Measurements from ENCODE around the gene MPP3.

MPP3 gene

GRCh38 chr17:43831633-43832032, 1.3 kb downstream of the MPP3 start:
- DNase-seq (ENCODE audit: low read depth) = no peak

GRCh38 chr17:43830510-43831140, 2.3 kb downstream of the MPP3 start:
- DNase-seq (ENCODE audit: low read depth) = no peak

- no peak for DNase-seq (ENCODE audit: low read depth)
These were observed 3.2 kb downstream of the MPP3 start for GRCh38 chr17:43829738-43830137.

DNA sequence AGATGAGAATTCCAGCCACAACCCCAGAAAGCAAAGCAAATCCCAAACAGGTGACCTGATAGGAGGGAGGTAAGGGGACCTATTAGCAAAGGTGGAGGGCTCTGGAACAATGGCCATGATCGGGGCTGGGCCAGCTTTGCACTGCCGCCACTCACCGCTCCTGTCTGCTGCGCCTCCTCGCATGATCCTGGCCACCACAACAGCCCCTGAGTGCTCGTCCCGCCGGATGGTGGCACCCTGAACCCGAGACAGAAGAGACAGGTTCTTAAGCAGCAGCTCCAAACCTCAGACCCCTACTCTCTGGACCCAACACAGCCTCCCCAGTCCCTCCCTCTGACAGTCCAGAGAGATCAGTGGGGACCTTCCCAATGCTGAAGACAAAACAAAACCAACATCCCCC, 5.3 kb downstream of the MPP3 start:
- DNase-seq (ENCODE audit: low read depth) = no peak

DNA sequence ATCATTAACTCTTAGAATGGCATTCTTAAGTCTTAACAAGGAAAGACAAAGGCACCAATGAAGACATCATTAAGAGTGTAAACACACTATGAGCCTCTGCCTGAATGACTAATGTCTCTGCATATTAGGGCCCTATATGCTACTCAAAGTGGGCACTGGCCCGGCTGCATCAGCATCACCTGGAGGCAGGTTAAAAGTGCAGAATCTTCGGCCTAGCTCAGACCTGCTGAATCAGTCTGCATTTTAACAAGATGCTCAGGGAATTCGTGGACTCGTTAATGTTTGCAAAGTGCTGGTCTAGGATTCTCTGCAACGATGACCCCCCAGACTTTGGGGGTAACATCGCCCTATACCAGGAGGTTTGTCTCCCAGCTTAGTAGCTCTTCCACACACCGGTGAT, 6.7 kb downstream of the MPP3 start:
- DNase-seq (ENCODE audit: low read depth) = no peak

- DNase-seq (ENCODE audit: low read depth) = no peak
These were observed 7.4 kb downstream of the MPP3 start for GRCh38 chr17:43825567-43825966.

DNA sequence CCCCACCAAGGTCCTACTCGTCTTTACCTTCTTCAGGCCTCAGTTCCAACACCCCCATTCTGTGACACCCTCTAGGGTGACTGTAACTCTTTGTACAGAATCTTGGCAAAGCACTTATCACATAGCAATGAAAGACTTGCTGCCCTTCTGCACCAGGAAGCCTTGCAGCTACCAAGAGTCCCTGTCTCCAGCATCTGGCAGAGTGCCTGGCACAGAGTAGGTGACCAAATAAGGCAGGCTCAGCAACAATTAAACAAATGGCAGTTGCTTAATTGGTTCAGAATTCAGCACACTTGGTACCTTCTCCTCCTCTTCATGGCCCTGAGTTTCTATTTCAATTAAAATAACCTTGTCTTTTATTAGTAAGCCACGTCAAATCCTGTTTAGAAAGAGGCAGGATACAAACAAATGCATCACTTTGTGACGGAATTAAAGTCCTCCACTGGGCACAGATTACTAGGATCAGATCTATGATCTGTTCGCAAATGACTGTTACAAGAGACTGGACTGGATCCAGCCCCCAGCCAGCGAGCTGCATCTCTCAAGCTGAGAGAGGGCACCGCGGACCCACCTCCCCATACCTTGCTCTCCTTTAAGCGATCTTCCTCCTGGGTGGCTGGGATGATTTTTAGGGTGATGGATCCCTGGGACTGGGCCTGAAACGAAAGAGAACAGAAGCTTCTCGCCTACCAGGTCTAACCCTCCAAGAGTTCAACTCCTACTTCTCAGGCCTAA, 9.4 kb downstream of the MPP3 start:
- DNase-seq (ENCODE audit: low read depth) = no peak

DNA sequence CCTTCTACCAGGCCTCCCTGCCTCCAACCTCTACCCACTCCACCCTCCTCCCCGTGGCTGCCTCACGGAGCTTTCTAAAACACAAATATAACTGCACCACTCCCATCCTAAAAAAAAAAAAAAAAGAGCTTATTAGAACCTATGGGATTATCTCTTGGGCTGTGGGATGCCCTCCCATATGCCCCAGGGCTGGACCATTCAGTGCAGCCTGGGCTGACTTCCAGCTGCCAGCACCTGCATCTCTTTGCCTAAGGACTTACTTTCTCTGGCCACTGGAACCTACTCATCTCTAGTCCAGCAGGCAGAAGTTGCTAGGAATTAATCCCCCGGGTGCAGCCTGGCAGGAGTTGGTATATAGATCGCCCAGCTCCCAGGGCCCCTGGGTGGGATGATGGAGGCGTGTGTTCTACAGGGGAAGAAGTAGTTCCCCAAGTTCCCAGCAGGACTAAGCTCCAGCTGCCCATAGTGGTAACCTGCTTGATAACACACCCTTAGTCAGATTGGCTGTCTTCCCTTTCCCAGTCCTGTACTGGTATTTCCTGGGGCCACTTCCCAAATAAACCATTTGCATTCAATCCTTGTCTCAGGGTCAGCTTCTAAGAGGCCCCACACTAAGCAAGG, 10.3 kb downstream of the MPP3 start:
- no peak for DNase-seq (ENCODE audit: low read depth)

DNA sequence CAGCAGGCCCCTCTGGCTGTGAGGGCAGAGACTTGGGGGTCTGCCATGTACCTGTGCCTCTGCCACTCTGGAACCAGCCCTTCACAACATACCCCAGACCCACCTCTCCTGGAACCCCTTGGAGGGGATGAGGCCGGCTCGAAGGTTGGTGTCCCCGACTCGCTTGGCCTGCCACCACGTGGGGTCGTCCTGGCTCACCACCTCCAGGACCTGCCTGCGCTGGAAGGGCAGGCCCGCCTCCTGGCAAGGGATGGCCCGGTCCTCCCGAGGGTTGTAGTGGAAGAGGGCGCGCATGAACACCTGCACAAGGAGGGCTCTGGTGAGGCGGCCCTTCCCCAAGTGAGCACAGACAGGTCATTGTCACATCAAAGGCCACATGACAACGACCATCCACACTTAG, 12.2 kb downstream of the MPP3 start:
- no peak for DNase-seq (ENCODE audit: low read depth)

GRCh38 chr17:43818966-43819365, 14.0 kb downstream of the MPP3 start:
- no peak for DNase-seq (ENCODE audit: low read depth)

DNA sequence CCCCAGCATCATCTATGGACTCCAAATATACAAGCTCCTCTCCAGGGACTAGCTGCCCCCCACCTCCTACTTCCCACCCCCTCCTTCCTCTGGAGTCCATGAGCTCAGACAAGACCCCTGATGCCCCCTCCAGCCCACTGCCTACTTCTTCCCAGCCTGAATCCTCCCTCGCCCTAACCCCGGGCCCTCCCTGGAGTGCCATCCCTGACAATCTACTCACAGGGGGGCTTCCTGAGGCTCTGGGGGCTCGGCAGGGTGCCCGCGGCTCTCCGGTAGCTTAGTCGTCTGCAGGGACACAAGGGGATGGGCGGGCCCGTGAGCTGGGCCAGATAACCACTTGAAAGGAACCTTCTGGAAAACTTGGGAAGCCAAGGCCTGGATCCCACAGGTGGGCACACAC, 15.1 kb downstream of the MPP3 start:
- DNase-seq (ENCODE audit: low read depth) = no peak

- no peak for DNase-seq (ENCODE audit: low read depth)
These were observed 16.3 kb downstream of the MPP3 start for GRCh38 chr17:43816336-43817320.

DNA sequence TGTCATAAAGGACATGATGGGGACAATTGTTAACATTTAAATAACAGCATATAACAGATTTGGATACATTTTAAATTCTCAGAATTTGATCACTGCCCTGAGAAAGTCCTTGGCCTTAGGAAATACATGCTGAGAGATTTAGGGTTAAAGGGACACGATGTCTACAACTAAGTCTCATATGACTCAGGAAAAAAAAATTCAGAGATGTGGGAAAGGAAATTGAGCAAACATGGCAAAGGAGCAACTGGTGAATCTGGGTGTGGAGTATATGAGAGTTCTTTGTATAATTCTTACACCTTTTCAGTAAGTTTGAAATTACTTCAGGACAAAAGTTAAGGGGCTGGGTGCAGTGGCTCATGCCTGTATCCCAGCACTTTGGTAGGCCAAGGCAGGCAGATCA, 18.2 kb downstream of the MPP3 start:
- DNase-seq (ENCODE audit: low read depth) = no peak

DNA sequence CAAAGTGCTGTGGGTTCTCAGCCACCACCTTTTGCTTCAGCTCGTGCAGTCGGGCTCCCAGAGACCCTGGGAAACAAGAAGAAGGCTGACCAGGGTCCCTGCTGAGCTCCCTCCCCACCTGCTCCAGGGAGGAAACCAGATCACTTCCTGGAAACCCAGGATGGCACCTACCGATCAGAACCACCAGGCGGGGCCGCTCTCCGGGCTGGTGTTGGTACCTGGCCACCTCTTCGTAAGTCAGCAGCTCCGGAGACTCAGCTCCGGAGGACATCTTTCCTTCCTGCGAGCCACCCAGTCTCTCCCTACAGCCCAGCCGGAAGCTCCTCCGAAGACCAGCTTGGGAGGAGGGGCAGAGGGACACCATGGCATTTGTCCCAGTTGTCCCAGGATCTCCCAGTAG, 18.9 kb downstream of the MPP3 start:
- DNase-seq (ENCODE audit: low read depth) = no peak

DNA sequence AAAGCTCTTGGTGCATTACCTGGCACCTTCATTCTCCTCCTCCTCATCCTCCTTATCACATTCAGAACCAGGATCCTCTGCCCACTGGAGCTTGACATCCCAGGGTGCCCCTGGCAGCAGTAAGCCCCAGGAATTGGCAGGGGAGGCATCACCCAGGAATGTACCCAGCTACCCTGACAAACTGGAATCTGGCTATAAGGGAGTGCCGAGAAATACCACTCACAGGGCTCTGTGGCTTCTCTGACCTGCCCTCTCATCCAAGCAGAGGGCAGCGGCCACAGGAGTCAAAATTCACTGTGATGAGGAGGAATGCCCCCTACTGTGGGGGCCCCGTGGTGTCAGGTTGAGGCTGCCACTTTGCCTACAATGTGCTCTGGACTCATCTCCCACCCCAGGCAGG, 19.6 kb downstream of the MPP3 start:
- no peak for DNase-seq (ENCODE audit: low read depth)

DNA sequence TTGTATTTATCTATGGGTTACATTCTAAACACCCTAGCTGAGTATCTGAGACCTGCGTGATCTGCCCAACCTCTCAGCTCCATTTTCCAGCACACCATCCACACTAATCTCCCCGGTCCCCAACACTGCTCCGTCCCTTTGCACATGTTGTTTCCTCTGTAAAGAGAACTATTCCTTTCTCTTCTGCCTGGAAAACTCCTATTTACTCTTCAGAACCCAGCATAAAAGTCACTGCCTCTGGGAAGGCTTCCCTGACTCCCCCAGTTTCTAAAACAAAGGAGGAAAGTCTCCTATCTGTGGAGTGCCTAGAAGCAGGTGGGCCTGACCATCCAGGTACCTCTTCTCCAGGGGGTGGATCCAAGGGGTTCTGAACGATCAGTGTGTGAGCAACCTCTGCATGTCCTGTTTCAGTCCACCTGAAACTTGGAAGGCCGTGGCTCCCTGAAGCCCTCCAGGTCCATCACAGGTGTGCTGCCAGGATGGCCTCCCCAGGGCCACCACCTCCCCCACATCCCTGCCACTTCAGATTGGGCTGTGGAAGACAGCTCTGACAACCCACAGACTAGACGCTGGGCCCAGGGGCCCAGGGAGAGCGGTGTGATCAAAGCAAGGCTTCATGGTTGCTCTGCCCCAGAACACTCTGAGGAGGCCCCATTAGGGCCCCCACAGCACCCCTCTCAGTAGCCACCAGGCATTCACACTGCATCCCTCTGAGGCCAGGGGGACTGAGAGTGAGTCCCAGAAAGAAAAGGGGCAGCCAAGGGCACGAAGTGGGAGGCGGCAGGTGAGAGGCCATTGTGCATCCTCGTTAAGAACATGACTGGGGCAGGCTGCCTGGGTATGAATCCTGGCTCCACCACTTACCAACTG, 20.3 kb downstream of the MPP3 start:
- DNase-seq (ENCODE audit: low read depth) = no peak

GRCh38 chr17:43810823-43811222, 22.1 kb downstream of the MPP3 start:
- no peak for DNase-seq (ENCODE audit: low read depth)

DNA sequence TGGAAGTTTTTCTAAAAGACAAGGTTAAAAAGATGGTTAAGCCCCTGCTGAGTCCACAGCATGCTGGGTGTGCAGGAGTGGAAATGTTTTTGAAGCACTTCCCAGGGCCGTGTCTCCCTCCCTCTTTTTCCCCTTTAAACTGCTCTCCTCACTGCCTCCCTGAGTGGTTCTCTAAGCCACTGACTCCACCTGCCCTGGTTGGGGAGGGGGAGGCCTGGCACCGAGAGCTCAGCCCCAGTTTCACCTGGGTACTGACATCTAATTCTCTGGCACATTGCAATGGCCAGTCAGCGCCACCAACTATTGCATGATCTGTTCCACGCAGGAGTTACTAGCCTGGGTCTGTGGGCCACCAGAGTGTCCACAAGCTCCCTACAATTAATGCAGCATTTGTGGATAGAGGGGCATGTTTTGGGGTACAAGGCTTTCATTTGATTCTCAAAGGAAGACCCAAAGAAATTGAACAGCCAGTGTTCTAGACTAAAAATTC, 22.7 kb downstream of the MPP3 start:
- DNase-seq (ENCODE audit: low read depth) = no peak

- no peak for DNase-seq (ENCODE audit: low read depth)
These were observed 23.8 kb downstream of the MPP3 start for GRCh38 chr17:43809121-43809520.

- no peak for DNase-seq (ENCODE audit: low read depth)
These were observed 24.9 kb downstream of the MPP3 start for GRCh38 chr17:43808076-43808475.

GRCh38 chr17:43805117-43805516, 27.8 kb downstream of the MPP3 start:
- DNase-seq (ENCODE audit: low read depth) = no peak

All from stimulated activated CD8-positive, alpha-beta memory T cell treated with anti-CD3 and anti-CD28 coated beads, Interleukin-7, amount 100 ng/mL, for 24 hours (primary cell).